ENCODE results near the gene DOP1A. TPM values are rescaled to one million over a fixed set of nuclear protein-coding genes. Genes with fewer than 3 reads are reported as not detected.

The DOP1A gene
- total and polyA plus RNA-seq, 2 donors, result 13.8 to 28.8 TPM

DNA sequence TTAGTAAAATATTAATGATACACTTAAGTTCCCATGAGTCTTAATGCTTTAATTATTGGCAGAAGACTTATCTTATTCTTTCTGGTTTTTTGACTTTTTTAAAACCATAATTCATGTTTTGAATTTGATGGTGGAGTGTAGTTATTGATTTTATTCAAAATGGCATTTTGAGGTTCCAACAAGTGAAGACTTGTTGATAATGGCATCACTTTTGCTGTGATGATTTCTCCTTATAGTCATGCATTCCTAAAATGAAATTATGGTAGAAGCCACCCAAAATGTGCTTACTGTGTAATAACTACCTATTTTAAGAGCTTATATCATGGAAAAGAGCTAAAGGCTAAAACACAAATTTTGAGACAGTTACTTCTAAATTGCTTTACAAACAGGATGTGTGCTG is 2.2 kb downstream of the DOP1A start:
- H3K27me3 ChIP-seq (ENCODE audit: control insufficient read depth in 2 of 2, insufficient read depth in 1 of 2, low read length in 1 of 2), result no peaks in the 10 kb centered on the region
- H3K4me3 ChIP-seq (ENCODE audit: low read length in 2 of 2), result no peak overlapping the region
- no peak for DNase-seq (ENCODE audit: low read depth in 6 of 9, low spot score in 9 of 9)
- H3K4me1 ChIP-seq (ENCODE audit: control insufficient read depth in 2 of 2, insufficient read depth in 2 of 2, low read length in 2 of 2), result peaks cover 3 to 10% of the 10 kb centered on the region in 2 donors
- H3K9me3 ChIP-seq (ENCODE audit: control insufficient read depth in 2 of 2, insufficient read depth in 1 of 2, low read length in 1 of 2), result no peaks in the 10 kb centered on the region
- H3K36me3 ChIP-seq (ENCODE audit: control insufficient read depth in 2 of 2, insufficient read depth in 2 of 2, low read length in 1 of 2), result no peaks in the 10 kb centered on the region
- no peak overlapping the region for H3K27ac ChIP-seq (ENCODE audit: low read depth in 1 of 2, low read length in 1 of 2)

DNA sequence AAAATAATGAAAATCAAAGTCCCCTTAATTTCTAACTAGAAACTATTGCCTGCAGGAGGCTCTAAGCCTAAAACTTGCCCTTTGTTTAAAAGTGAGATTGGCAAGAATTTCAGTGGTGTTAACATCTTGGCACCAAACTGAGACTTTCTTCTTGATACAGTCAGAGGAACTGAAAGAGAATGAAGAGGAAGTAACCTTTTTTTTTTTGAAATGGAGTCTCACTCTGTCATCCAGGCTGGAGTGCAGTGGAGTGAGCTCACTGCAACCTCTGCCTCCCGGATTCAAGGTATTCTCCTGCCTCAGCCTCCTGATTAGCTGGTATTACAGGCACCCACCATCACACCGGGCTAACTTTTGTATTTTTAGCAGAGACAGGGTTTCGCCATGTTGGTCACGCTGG is 3.6 kb downstream of the DOP1A start:
- peak in 1 of 9 donors; percentile 21 for DNase-seq (ENCODE audit: low read depth in 6 of 9, low spot score in 9 of 9)
- Histone ChIP-seq H3K27me3 (ENCODE audit: control insufficient read depth in 2 of 2, insufficient read depth in 1 of 2, low read length in 1 of 2) (no peaks in the 10 kb centered on the region), H3K4me3 (ENCODE audit: low read length in 2 of 2) (no peak overlapping the region), H3K27ac (ENCODE audit: low read depth in 1 of 2, low read length in 1 of 2) (peak overlapping the region in 1 of 2 donors; percentile 64), H3K36me3 (ENCODE audit: control insufficient read depth in 2 of 2, insufficient read depth in 2 of 2, low read length in 1 of 2) (no peaks in the 10 kb centered on the region), H3K4me1 (ENCODE audit: control insufficient read depth in 2 of 2, insufficient read depth in 2 of 2, low read length in 2 of 2) (peaks cover 3 to 7% of the 10 kb centered on the region in 2 donors), H3K9me3 (ENCODE audit: control insufficient read depth in 2 of 2, insufficient read depth in 1 of 2, low read length in 1 of 2) (no peaks in the 10 kb centered on the region)
- 79% methylated on average over 4 of the region's 4 CpGs for WGBS

DNA sequence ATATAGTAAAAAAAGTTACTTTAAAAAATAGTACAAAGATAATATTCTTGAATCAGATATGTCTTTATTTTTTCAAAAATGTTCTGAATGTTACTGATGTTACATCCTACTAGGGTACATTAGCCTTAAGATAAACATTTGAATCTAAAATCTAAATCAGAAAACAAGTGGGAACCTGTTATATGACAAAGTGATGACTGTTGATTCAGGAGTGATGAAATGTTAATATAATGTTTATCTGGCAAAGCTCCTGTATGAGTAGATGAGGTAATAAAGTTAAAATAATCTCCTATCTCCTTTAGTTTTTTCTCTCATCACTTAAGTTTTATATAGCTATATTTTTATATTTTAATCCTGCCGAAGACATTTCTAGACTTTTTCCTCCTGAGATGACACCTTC is 4.2 kb downstream of the DOP1A start:
- WGBS, result 92% methylated on average over 1 of the region's 1 CpG
- Histone ChIP-seq H3K4me1 (ENCODE audit: control insufficient read depth in 2 of 2, insufficient read depth in 2 of 2, low read length in 2 of 2) (peaks cover 3 to 6% of the 10 kb centered on the region in 2 donors), H3K27ac (ENCODE audit: low read depth in 1 of 2, low read length in 1 of 2) (no peak overlapping the region)

DNA sequence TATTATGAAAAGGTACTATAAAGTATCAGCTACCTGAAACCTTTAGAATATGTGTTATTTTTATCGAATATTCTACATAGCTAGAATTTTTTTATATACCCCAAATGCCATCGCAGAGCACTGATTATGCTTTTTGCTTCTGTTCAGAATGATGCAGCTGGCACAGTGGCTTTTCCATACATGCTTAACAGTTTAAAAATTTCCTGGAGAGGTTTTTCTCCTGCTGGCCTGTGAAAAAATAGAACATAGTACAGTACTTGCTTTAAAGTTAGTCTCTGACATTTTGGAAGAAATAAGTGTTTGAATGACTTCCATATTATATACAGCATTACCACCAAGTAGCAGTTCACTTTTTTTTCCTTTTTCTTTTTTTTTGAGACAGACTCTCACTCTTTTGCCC is 5.3 kb downstream of the DOP1A start:
- Histone ChIP-seq H3K27ac (ENCODE audit: low read depth in 1 of 2, low read length in 1 of 2) (no peak overlapping the region), H3K36me3 (ENCODE audit: control insufficient read depth in 2 of 2, insufficient read depth in 2 of 2, low read length in 1 of 2) (no peaks in the 10 kb centered on the region), H3K27me3 (ENCODE audit: control insufficient read depth in 2 of 2, insufficient read depth in 1 of 2, low read length in 1 of 2) (no peaks in the 10 kb centered on the region), H3K4me3 (ENCODE audit: low read length in 2 of 2) (no peak overlapping the region), H3K4me1 (ENCODE audit: control insufficient read depth in 2 of 2, insufficient read depth in 2 of 2, low read length in 2 of 2) (peaks cover 3 to 6% of the 10 kb centered on the region in 2 donors), H3K9me3 (ENCODE audit: control insufficient read depth in 2 of 2, insufficient read depth in 1 of 2, low read length in 1 of 2) (no peaks in the 10 kb centered on the region)
- WGBS, result 98% methylated on average over 2 of the region's 2 CpGs
- DNase-seq (ENCODE audit: low read depth in 6 of 9, low spot score in 9 of 9), result no peak

More for the DNA sequence above, 4.2 kb downstream of the DOP1A start:
- DNase-seq (ENCODE audit: low read depth in 6 of 9, low spot score in 9 of 9), result no peak
- Histone ChIP-seq H3K4me3 (ENCODE audit: low read length in 2 of 2) (no peak overlapping the region), H3K27me3 (ENCODE audit: control insufficient read depth in 2 of 2, insufficient read depth in 1 of 2, low read length in 1 of 2) (no peaks in the 10 kb centered on the region), H3K36me3 (ENCODE audit: control insufficient read depth in 2 of 2, insufficient read depth in 2 of 2, low read length in 1 of 2) (no peaks in the 10 kb centered on the region), H3K9me3 (ENCODE audit: control insufficient read depth in 2 of 2, insufficient read depth in 1 of 2, low read length in 1 of 2) (no peaks in the 10 kb centered on the region)

DNA sequence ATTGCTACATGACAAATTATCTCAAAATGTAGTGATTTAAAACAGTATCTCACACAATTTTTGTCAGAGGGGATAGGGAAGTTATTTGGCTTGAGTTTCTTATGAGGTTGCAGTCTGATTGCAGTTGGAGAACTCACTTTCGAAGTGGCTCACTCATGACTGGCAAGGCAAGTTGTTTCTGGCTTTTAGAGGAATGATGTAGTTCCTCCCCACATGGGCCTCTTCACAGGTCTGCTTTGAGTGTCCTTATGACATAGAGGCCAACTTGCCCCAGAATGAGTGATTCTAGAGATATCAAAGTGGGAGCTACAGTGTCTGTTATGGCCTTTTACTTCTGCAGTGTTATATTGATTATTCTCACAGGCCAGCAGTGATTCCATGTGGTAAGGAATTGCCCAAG is 6.1 kb downstream of the DOP1A start:
- Histone ChIP-seq H3K4me3 (ENCODE audit: low read length in 2 of 2) (no peak overlapping the region), H3K27ac (ENCODE audit: low read depth in 1 of 2, low read length in 1 of 2) (no peak overlapping the region), H3K36me3 (ENCODE audit: control insufficient read depth in 2 of 2, insufficient read depth in 2 of 2, low read length in 1 of 2) (no peaks in the 10 kb centered on the region), H3K9me3 (ENCODE audit: control insufficient read depth in 2 of 2, insufficient read depth in 1 of 2, low read length in 1 of 2) (no peaks in the 10 kb centered on the region), H3K4me1 (ENCODE audit: control insufficient read depth in 2 of 2, insufficient read depth in 2 of 2, low read length in 2 of 2) (peaks cover under 1% of the 10 kb centered on the region in 2 donors), H3K27me3 (ENCODE audit: control insufficient read depth in 2 of 2, insufficient read depth in 1 of 2, low read length in 1 of 2) (no peaks in the 10 kb centered on the region)
- 96% methylated on average over 1 of the region's 1 CpG for WGBS
- peak in 1 of 9 donors; percentile 17 for DNase-seq (ENCODE audit: low read depth in 6 of 9, low spot score in 9 of 9)

DNA sequence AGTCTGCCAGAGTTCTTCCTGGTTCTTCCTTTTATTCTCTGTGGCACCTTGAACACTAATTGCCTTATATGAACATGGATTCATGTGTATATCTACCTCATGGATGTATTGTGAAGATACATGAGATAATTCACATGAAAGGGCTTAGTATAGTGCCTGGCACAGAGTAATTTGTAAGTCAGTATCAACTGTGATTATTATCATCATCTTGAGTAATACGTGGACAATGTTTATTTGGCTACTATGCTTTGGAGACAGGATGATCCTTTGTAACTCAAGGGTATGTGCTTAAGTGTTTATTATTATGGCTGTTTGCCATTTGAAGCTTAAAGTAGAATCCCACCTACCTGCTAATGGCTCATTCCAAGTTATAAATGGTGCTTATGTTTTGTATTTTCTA is 16.0 kb downstream of the DOP1A start:
- Histone ChIP-seq H3K27me3 (ENCODE audit: control insufficient read depth in 2 of 2, insufficient read depth in 1 of 2, low read length in 1 of 2) (no peaks in the 10 kb centered on the region), H3K36me3 (ENCODE audit: control insufficient read depth in 2 of 2, insufficient read depth in 2 of 2, low read length in 1 of 2) (no peaks in the 10 kb centered on the region), H3K4me3 (ENCODE audit: low read length in 2 of 2) (no peak overlapping the region), H3K4me1 (ENCODE audit: control insufficient read depth in 2 of 2, insufficient read depth in 2 of 2, low read length in 2 of 2) (no peaks in the 10 kb centered on the region), H3K9me3 (ENCODE audit: control insufficient read depth in 2 of 2, insufficient read depth in 1 of 2, low read length in 1 of 2) (no peaks in the 10 kb centered on the region), H3K27ac (ENCODE audit: low read depth in 1 of 2, low read length in 1 of 2) (no peak overlapping the region)
- no peak for DNase-seq (ENCODE audit: low read depth in 6 of 9, low spot score in 9 of 9)
- WGBS, result 97% methylated on average over 1 of the region's 1 CpG

- Histone ChIP-seq H3K27ac (ENCODE audit: low read depth in 1 of 2, low read length in 1 of 2) (no peak overlapping the region), H3K36me3 (ENCODE audit: control insufficient read depth in 2 of 2, insufficient read depth in 2 of 2, low read length in 1 of 2) (no peaks in the 10 kb centered on the region), H3K4me1 (ENCODE audit: control insufficient read depth in 2 of 2, insufficient read depth in 2 of 2, low read length in 2 of 2) (no peaks in the 10 kb centered on the region), H3K27me3 (ENCODE audit: control insufficient read depth in 2 of 2, insufficient read depth in 1 of 2, low read length in 1 of 2) (no peaks in the 10 kb centered on the region), H3K4me3 (ENCODE audit: low read length in 2 of 2) (no peak overlapping the region), H3K9me3 (ENCODE audit: control insufficient read depth in 2 of 2, insufficient read depth in 1 of 2, low read length in 1 of 2) (no peaks in the 10 kb centered on the region)
- 96% methylated on average over 2 of the region's 2 CpGs for WGBS
- no peak for DNase-seq (ENCODE audit: low read depth in 6 of 9, low spot score in 9 of 9)
Measured at GRCh38 chr6:83086751-83087150, 19.3 kb downstream of the DOP1A start.

DNA sequence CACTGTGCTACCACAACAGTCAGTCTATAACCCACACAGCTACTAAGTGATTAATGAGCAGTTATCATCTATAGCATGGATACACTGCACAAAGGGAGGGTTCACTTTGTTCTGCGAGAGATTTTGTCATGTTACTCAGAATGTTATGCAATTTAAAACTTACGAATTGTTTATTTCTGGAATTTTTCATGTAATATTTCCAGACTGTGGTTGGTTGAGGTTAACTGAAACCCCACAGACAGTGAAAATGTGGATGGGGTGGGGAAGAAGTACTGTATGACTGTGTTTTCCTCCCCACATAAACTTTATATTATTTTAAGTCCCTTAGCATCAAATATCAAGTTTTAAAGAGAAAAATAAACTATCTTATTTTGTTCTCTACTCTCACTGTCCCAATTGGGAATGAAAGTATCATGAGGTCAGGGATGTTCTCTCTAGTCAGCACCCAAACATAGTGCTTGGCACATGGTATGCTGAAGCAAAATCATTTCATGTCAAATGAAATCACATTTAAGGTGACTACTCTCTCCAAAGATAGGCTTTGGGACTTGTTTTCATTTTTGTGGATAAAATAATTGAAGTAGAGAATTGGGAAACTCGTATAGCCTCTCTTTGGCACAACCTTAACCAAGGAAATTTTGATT is 25.4 kb downstream of the DOP1A start:
- no peaks in the 10 kb centered on the region for H3K9me3 ChIP-seq (ENCODE audit: control insufficient read depth in 2 of 2, insufficient read depth in 1 of 2, low read length in 1 of 2)
- WGBS, result 95% methylated on average over 3 of the region's 3 CpGs

GRCh38 chr6:83096791-83097190 is 29.3 kb downstream of the DOP1A start:
- no peak overlapping the region for H3K4me3 ChIP-seq (ENCODE audit: low read length in 2 of 2)
- WGBS, result 95% methylated on average over 2 of the region's 2 CpGs

More for the DNA sequence above, 25.4 kb downstream of the DOP1A start:
- Histone ChIP-seq H3K4me3 (ENCODE audit: low read length in 2 of 2) (no peak overlapping the region), H3K27me3 (ENCODE audit: control insufficient read depth in 2 of 2, insufficient read depth in 1 of 2, low read length in 1 of 2) (no peaks in the 10 kb centered on the region), H3K36me3 (ENCODE audit: control insufficient read depth in 2 of 2, insufficient read depth in 2 of 2, low read length in 1 of 2) (no peaks in the 10 kb centered on the region), H3K27ac (ENCODE audit: low read depth in 1 of 2, low read length in 1 of 2) (no peak overlapping the region), H3K4me1 (ENCODE audit: control insufficient read depth in 2 of 2, insufficient read depth in 2 of 2, low read length in 2 of 2) (no peaks in the 10 kb centered on the region)
- DNase-seq (ENCODE audit: low read depth in 6 of 9, low spot score in 9 of 9), result no peak

More at GRCh38 chr6:83096791-83097190, 29.3 kb downstream of the DOP1A start:
- Histone ChIP-seq H3K27me3 (ENCODE audit: control insufficient read depth in 2 of 2, insufficient read depth in 1 of 2, low read length in 1 of 2) (no peaks in the 10 kb centered on the region), H3K4me1 (ENCODE audit: control insufficient read depth in 2 of 2, insufficient read depth in 2 of 2, low read length in 2 of 2) (no peaks in the 10 kb centered on the region), H3K9me3 (ENCODE audit: control insufficient read depth in 2 of 2, insufficient read depth in 1 of 2, low read length in 1 of 2) (no peaks in the 10 kb centered on the region), H3K36me3 (ENCODE audit: control insufficient read depth in 2 of 2, insufficient read depth in 2 of 2, low read length in 1 of 2) (peaks cover 0 to 2% of the 10 kb centered on the region in 2 donors), H3K27ac (ENCODE audit: low read depth in 1 of 2, low read length in 1 of 2) (no peak overlapping the region)
- DNase-seq (ENCODE audit: low read depth in 6 of 9, low spot score in 9 of 9), result no peak

All from thymus (tissue), 11 donors.